IMR-90 (cell line): ENCODE measurements around the gene ZBTB3. TPM values are rescaled to one million over a fixed set of nuclear protein-coding genes. Genes with fewer than 3 reads are reported as not detected.

Source experiments
- ATAC-seq: fragments of 200-7000 bp; cut with Tn5 transposase; 2 replicates; pipeline ENCODE4 v1.9.1; 2020; ENCODE audit warnings: low read depth, mild to moderate bottlenecking, moderate library complexity
- BruUV-seq: library from RNA; stranded (reverse); fragments of 400-500 nt; replicated peaks from 2 replicates; lab custom pipeline; 2021; lab: Mats Ljungman, UMichigan
- CTCF ChIA-PET: fragments of 300-600 bp; formaldehyde crosslinking; extraction: SDS; loops from one replicate; lab custom pipeline; 2021; ENCODE audit warnings: antibody characterized with exemption; lab: Yijun Ruan, JAX
- POLR2A ChIA-PET: fragments of 300-600 bp; sonication (Branson Sonifier 250); formaldehyde crosslinking; loops from one replicate; lab custom pipeline; 2022; ENCODE audit warnings: antibody characterized with exemption; ENCODE audit not compliant: unreplicated experiment; lab: Charles Lee
- DNase-seq: peaks from one replicate; pipeline ENCODE4 v3.0.0; 2013
- H2AFZ ChIP-seq: replicated peaks from 2 replicates; pipeline ENCODE3; 2013; ENCODE audit warnings: low read length, mild to moderate bottlenecking; ENCODE audit not compliant: poor library complexity
- H2AK5ac ChIP-seq: 2 replicates; pipeline ENCODE4 v1.6.1; 2013; ENCODE audit warnings: low read depth, low read length, inconsistent platforms
- H2AK9ac ChIP-seq: replicated peaks from 2 replicates; pipeline ENCODE3; 2013; ENCODE audit warnings: mild to moderate bottlenecking, low read depth, low read length, moderate library complexity; ENCODE audit not compliant: poor library complexity
- H2BK120ac ChIP-seq: 2 replicates; pipeline ENCODE4 v1.6.1; 2013; ENCODE audit warnings: low read depth, low read length, inconsistent platforms
- H2BK15ac ChIP-seq: 3 replicates; pipeline ENCODE4 v1.6.1; 2013; ENCODE audit warnings: low read depth, low read length, inconsistent platforms
- H2BK20ac ChIP-seq: 2 replicates; pipeline ENCODE4 v1.6.1; 2013; ENCODE audit warnings: low read depth, mild to moderate bottlenecking, inconsistent platforms, low read length, moderate library complexity
- H2BK5ac ChIP-seq: 2 replicates; pipeline ENCODE4 v1.6.1; 2013; ENCODE audit warnings: mild to moderate bottlenecking, low read depth, low read length, inconsistent platforms; ENCODE audit not compliant: poor library complexity, severe bottlenecking
- H3K14ac ChIP-seq: replicated peaks from 2 replicates; pipeline ENCODE4 v1.6.1; 2013; ENCODE audit warnings: low read depth, low read length, inconsistent platforms
- H3K18ac ChIP-seq: 2 replicates; pipeline ENCODE4 v1.6.1; 2013; ENCODE audit warnings: low read depth, low read length, control low read depth
- H3K23ac ChIP-seq: 2 replicates; pipeline ENCODE4 v1.6.1; 2013; ENCODE audit warnings: low read depth, low read length, inconsistent platforms
- H3K27ac ChIP-seq: 2 replicates; pipeline ENCODE4 v1.5.1; 2013; ENCODE audit warnings: mild to moderate bottlenecking, control low read depth, low read length; ENCODE audit not compliant: insufficient read depth
- H3K27me3 ChIP-seq: 2 replicates; pipeline ENCODE4 v1.6.1; 2013; ENCODE audit warnings: low read length; ENCODE audit not compliant: control insufficient read depth, insufficient read depth
- H3K36me3 ChIP-seq: 2 replicates; pipeline ENCODE4 v1.6.1; 2013; ENCODE audit warnings: low read length, mixed read lengths; ENCODE audit not compliant: control insufficient read depth, insufficient read depth
- H3K4ac ChIP-seq: 2 replicates; pipeline ENCODE4 v1.6.1; 2013; ENCODE audit warnings: low read depth, low read length, inconsistent platforms
- H3K4me1 ChIP-seq: 2 replicates; pipeline ENCODE4 v1.6.1; 2013; ENCODE audit warnings: low read length, mixed read lengths; ENCODE audit not compliant: control insufficient read depth, insufficient read depth
- H3K4me2 ChIP-seq: 2 replicates; pipeline ENCODE4 v1.6.1; 2013; ENCODE audit warnings: low read depth, mild to moderate bottlenecking, control low read depth, low read length, moderate library complexity
- H3K4me3 ChIP-seq: 2 replicates; pipeline ENCODE4 v1.5.1; 2013; ENCODE audit warnings: low read depth, mild to moderate bottlenecking, control low read depth, low read length, moderate library complexity; ENCODE audit not compliant: insufficient read depth
- H3K56ac ChIP-seq: 2 replicates; pipeline ENCODE4 v1.6.1; 2013; ENCODE audit warnings: low read length, inconsistent platforms; ENCODE audit not compliant: insufficient read depth; ENCODE audit errors: extremely low read depth
- H3K79me1 ChIP-seq, 2 experiments: 2 replicates each; pipeline ENCODE4 v1.6.1; 2013; ENCODE audit warnings: low read length in 2 of 2, inconsistent platforms in 1 of 2, low read depth in 1 of 2
- H3K9ac ChIP-seq: 2 replicates; pipeline ENCODE4 v1.6.1; 2013; ENCODE audit warnings: low read depth, low read length, control low read depth
- H3K9me1 ChIP-seq: 2 replicates; pipeline ENCODE4 v1.6.1; 2013; ENCODE audit warnings: low read length, inconsistent platforms; ENCODE audit not compliant: insufficient read depth
- H3K9me3 ChIP-seq: 2 replicates; pipeline ENCODE4 v1.6.1; 2013; ENCODE audit warnings: low read length; ENCODE audit not compliant: control insufficient read depth, insufficient read depth
- H4K20me1 ChIP-seq: 2 replicates; pipeline ENCODE4 v1.6.1; 2013; ENCODE audit warnings: low read length, inconsistent platforms; ENCODE audit not compliant: insufficient read depth
- H4K5ac ChIP-seq: 2 replicates; pipeline ENCODE4 v1.6.1; 2013; ENCODE audit warnings: mild to moderate bottlenecking, low read depth, low read length, control low read depth
- H4K8ac ChIP-seq, 2 experiments: 2 replicates each; pipeline ENCODE4 v1.6.1; 2013; ENCODE audit warnings: low read depth in 2 of 2, low read length in 2 of 2, control low read depth in 1 of 2, inconsistent platforms in 1 of 2
- H4K91ac ChIP-seq: 2 replicates; pipeline ENCODE4 v1.6.1; 2013; ENCODE audit warnings: low read depth, low read length, inconsistent platforms; ENCODE audit not compliant: insufficient read depth
- BHLHE40 ChIP-seq: fragments of 150-350 bp; IDR thresholded peaks from 2 replicates; pipeline ENCODE4 v1.6.1; 2016; ENCODE audit warnings: mild to moderate bottlenecking, low read depth, low read length
- CEBPB ChIP-seq: IDR thresholded peaks from 2 replicates; pipeline ENCODE4 v1.6.1; 2012; ENCODE audit warnings: low read depth, low read length, improper control_type of control experiment
- CHD1 ChIP-seq: IDR thresholded peaks from 2 replicates; pipeline ENCODE4 v1.6.1; 2012; ENCODE audit warnings: low read depth, low read length, improper control_type of control experiment
- FOS ChIP-seq: fragments of 150-350 bp; IDR thresholded peaks from 2 replicates; pipeline ENCODE4 v1.6.1; 2016; ENCODE audit warnings: low read depth, low read length
- MAFK ChIP-seq: IDR thresholded peaks from 2 replicates; pipeline ENCODE4 v1.6.1; 2012; ENCODE audit warnings: low read depth, low read length, improper control_type of control experiment
- MAZ ChIP-seq: IDR thresholded peaks from 2 replicates; pipeline ENCODE4 v1.6.1; 2012; ENCODE audit warnings: low read depth, mild to moderate bottlenecking, low read length, improper control_type of control experiment, moderate library complexity, borderline replicate concordance
- POLR2A ChIP-seq: IDR thresholded peaks from 2 replicates; pipeline ENCODE4 v1.6.1; 2012; ENCODE audit warnings: mild to moderate bottlenecking, low read depth, low read length
- RCOR1 ChIP-seq: IDR thresholded peaks from 2 replicates; pipeline ENCODE4 v1.6.1; 2012; ENCODE audit warnings: mild to moderate bottlenecking, low read length, improper control_type of control experiment; ENCODE audit not compliant: insufficient replicate concordance
- RFX5 ChIP-seq: IDR thresholded peaks from 2 replicates; pipeline ENCODE4 v1.8.0; 2012; ENCODE audit warnings: low read depth, mild to moderate bottlenecking, low read length, moderate library complexity
- USF2 ChIP-seq: fragments of 150-350 bp; IDR thresholded peaks from 2 replicates; pipeline ENCODE4 v1.6.1; 2017; ENCODE audit warnings: mild to moderate bottlenecking, antibody characterized with exemption, low read length, low read depth
- WGBS, 2 experiments: methylation state at CpG; one replicate each; pipeline versions ENCODE4 v1.1.5 to v1.1.7; 2013; ENCODE audit warnings: missing lambda C conversion rate in 2 of 2; ENCODE audit not compliant: insufficient read length in 1 of 2; ENCODE audit errors: extremely low coverage in 2 of 2; 5-methylcytosine and 5-hydroxymethylcytosine counted together
- dilution Hi-C: fragments of 300-500 bp; cut with HindIII; formaldehyde crosslinking; loops from one replicate; pipeline ENCODE4 v1.14.3; 2018; ENCODE audit warnings: low sequenced_read_pairs; ENCODE audit not compliant: unreplicated experiment
- in situ Hi-C: fragments of 300-500 bp; cut with MboI; formaldehyde crosslinking; loops from 3 replicates; pipeline ENCODE4 v1.14.3; 2019; ENCODE audit warnings: low sequenced_read_pairs, inconsistent platforms, mixed read lengths
- intact Hi-C: fragments of 100-400 bp; cut with micrococcal nuclease; formaldehyde crosslinking; loops from 2 replicates; pipeline ENCODE4 v1.10.0; 2022
- polyA plus RNA-seq, 3 experiments: library from polyadenylated mRNA; depleted of rRNA; stranded (reverse); fragments of >200 nt; gene quantifications; 2 replicates each; pipeline ENCODE4 v1.2.3, GENCODE V29; 2012; ENCODE audit warnings: low replicate concordance in 1 of 3
- total RNA-seq: library from RNA; depleted of rRNA; stranded (reverse); fragments of >200 nt; gene quantifications from 2 replicates; pipeline ENCODE4 v1.2.3, GENCODE V29; 2012
- TF ChIP-seq, protein P1 (sequence below): fragments of 150-350 bp; IDR thresholded peaks from 2 replicates; pipeline ENCODE4 v1.6.1; 2016; ENCODE audit warnings: low read depth, mild to moderate bottlenecking, low read length, moderate library complexity, borderline replicate concordance
- TF ChIP-seq, protein P2 (sequence below): conservative IDR thresholded peaks from 2 replicates; pipeline ENCODE4 v1.5.1; 2012; ENCODE audit warnings: mild to moderate bottlenecking, low read depth, low read length, improper control_type of control experiment

The ZBTB3 gene
- total and polyA plus RNA-seq, 2 of the 4 experiments (the other 2 are of a cell fraction) = 3.4 to 8.1 TPM

DNA sequence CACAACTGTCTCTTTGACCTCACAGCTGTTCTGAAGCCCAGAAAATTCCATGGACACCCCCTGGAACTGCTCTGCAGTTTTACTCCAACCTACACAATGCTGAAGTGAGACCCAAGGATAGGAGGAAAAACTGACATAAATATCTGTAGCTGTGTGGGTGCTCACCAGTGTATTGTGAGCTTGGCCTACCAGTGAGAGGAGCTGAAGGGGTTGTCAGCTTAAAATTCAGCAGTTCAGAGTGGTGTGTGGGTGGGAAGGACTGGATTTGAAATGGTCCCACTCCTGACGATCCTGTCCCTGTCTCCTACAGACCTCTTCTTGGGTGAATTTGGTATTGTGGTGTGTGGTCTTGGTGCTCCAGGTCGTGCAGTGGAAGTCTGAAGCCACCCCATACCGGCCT lies 35.6 kb upstream of the ZBTB3 start:
- Histone ChIP-seq H4K8ac (0 out of 4 replicates have a peak overlapping the region, but pooled peaks of 1 of the 2 experiments have one; percentile 3), H4K20me1 (peaks cover 12% of the 10 kb centered on the region), H3K9ac (no peak overlapping the region), H4K5ac (no peak overlapping the region), H3K4me3 (no peak overlapping the region), H2BK15ac (no peak overlapping the region), H2BK20ac (no peak overlapping the region), H3K79me1 (peaks cover 15 to 41% of the 10 kb centered on the region in 2 experiments), H3K36me3 (peaks cover 32% of the 10 kb centered on the region), H4K91ac (no peak overlapping the region), H3K14ac (no peak overlapping the region), H3K27me3 (no peaks in the 10 kb centered on the region), H3K4me1 (peaks cover 14% of the 10 kb centered on the region), H3K4me2 (no peak overlapping the region), H2AK9ac (peak overlapping the region; percentile 40), H3K4ac (no peak overlapping the region), H2AFZ (no peak overlapping the region), H3K9me1 (no peaks in the 10 kb centered on the region), H3K23ac (0 out of 2 replicates have a peak overlapping the region, but pooled peaks have one; percentile 15), H3K56ac (no peak overlapping the region), H2BK5ac (no peak overlapping the region), H3K18ac (no peak overlapping the region), H3K27ac (no peak overlapping the region), H3K9me3 (no peaks in the 10 kb centered on the region), H2AK5ac (no peak overlapping the region), H2BK120ac (no peak overlapping the region)
- TF ChIP-seq MAFK (no peak), RCOR1 (no peak), POLR2A (no peak), CHD1 (no peak), FOS (no peak), MAZ (no peak), RFX5 (no peak), CEBPB (no peak), BHLHE40 (no peak), USF2 (no peak)
- TF ChIP-seq, protein P1, sequence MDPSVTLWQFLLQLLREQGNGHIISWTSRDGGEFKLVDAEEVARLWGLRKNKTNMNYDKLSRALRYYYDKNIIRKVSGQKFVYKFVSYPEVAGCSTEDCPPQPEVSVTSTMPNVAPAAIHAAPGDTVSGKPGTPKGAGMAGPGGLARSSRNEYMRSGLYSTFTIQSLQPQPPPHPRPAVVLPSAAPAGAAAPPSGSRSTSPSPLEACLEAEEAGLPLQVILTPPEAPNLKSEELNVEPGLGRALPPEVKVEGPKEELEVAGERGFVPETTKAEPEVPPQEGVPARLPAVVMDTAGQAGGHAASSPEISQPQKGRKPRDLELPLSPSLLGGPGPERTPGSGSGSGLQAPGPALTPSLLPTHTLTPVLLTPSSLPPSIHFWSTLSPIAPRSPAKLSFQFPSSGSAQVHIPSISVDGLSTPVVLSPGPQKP = no peak
- TF ChIP-seq, protein P2, sequence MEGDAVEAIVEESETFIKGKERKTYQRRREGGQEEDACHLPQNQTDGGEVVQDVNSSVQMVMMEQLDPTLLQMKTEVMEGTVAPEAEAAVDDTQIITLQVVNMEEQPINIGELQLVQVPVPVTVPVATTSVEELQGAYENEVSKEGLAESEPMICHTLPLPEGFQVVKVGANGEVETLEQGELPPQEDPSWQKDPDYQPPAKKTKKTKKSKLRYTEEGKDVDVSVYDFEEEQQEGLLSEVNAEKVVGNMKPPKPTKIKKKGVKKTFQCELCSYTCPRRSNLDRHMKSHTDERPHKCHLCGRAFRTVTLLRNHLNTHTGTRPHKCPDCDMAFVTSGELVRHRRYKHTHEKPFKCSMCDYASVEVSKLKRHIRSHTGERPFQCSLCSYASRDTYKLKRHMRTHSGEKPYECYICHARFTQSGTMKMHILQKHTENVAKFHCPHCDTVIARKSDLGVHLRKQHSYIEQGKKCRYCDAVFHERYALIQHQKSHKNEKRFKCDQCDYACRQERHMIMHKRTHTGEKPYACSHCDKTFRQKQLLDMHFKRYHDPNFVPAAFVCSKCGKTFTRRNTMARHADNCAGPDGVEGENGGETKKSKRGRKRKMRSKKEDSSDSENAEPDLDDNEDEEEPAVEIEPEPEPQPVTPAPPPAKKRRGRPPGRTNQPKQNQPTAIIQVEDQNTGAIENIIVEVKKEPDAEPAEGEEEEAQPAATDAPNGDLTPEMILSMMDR = no peak
- TSS peak; percentile 44 for BruUV-seq
- DNase-seq = no peak
- WGBS, 2 experiments = no CpG with 5 or more reads among the region's 3 CpGs
- intact Hi-C loops = loop anchor here (5.0 kb wide), 1 partner anchor 93 kb away; the partner anchor contains the start of gene SLC3A2
- ATAC-seq = no peak
- ChIA-PET CTCF (no interaction called here), POLR2A (interaction anchor here (0.9 kb wide), 1 partner anchor 53 kb away, joined by 3 read pairs; no protein-coding TSS in a partner anchor)
- in situ Hi-C loops = no loop called here
- dilution Hi-C loops = no loop called here
